DMS53 treated with DMSO at 0.1 percent for 48 hours (cell line): ENCODE data around the gene PTPRE.

Source experiments
- DNase-seq: peaks from one replicate; lab custom pipeline; 2025; ENCODE audit not compliant: unreplicated experiment; lab: John Stamatoyannopoulos, UW

Gene PTPRE

DNA sequence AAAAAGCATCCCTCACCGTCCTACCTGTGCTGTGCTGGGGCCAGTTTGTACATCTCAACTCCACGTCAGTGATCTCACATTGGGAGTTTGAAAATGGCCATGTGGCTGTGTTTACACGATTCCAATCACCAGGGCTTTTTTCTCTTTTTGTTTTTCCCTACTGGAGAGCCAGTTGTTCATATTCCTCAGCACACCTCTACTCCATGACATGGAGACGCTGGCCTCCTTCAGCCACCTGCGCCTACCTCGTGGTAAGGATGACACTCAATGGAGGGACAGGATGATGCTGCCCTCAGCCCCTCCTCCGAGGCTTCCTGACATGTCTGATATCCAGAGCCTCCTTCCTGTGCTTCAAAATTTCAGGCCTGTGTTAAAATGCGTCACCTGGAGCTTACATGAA is 24.5 kb upstream of the PTPRE start:
- no peak for DNase-seq

- no peak for DNase-seq
Observed at GRCh38 chr10:127882801-127883459, 24.0 kb upstream of the PTPRE start.

GRCh38 chr10:127883516-127883915 is 23.4 kb upstream of the PTPRE start:
- DNase-seq, result no peak

GRCh38 chr10:127884501-127884900 is 22.4 kb upstream of the PTPRE start:
- no peak for DNase-seq

DNA sequence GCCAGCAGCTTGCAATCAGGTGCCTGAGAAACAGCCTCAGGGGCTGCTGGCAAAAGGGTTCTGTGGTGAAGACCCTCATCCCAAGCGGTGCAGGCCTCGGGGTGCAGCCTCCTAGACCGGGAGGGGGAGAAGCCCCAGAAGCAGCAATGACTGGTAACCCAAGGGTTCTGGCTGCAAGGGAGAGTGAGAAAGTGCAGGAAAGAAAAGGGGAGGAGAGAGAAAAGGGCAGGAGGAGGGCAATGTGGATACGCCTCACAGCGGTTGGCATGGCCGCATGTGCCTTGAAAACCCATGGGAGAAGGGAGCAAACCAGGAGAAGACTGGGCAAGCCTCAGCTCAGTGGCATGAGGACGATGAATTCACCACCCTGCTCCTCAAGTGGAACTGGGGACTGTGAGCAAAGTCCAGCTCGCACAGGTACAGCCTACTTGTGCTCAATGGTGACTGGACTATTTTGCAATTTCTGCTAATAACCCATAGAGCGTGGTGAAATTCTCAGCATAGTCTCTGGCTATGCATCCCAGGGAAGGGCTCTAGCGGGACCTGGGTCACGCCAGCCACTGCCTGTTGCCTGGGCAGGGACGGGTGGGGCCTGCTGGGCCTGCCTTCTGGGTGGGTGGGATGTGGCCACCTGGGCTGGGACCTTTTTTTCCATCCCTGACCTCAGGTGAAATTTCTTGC is 20.4 kb upstream of the PTPRE start:
- no peak for DNase-seq

DNA sequence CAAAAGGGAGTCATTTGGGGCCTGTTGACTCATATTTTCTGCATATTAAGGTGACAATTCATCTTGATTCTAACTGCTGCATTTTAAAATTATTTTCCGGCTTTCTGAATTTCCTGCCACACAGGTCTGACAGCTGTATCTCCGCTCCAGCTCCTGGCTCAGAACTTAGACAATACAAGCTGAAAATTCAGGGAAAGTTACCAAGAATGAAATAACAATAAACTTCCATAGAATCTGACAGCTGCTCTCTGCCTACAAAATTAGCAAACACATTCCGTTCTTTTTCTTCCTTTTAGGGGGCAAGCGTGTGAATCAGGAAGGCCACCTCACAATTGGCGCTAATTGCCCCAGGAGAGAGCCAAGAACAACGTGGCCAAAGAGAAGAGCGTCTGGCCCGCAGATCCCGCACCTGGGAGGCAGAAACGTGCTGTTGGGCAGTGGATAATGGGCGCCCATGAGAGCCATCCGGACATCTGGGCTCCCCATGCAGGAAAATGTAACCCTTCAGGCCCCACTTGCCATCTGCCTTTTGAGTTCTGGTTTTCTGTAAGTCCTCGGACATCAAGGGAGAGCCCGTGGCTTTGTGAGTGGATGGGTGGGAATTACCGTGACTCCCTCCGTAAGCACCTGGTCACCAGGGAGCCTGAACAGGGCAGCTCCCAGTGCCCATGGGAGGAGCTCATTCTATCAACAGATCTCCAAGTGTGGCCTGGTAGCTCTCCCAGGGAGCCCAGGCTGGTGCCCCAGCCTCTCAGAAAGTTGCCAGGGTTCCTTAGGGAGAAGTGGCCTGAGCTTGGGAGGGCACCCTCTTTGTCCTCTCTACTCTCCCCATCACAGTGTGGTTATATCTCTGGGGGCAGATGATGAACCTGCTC is 19.1 kb upstream of the PTPRE start:
- no peak for DNase-seq

- DNase-seq, result no peak
Observed at GRCh38 chr10:127888521-127889312, 18.2 kb upstream of the PTPRE start.

GRCh38 chr10:127889605-127890195 is 17.2 kb upstream of the PTPRE start:
- DNase-seq, result no peak

DNA sequence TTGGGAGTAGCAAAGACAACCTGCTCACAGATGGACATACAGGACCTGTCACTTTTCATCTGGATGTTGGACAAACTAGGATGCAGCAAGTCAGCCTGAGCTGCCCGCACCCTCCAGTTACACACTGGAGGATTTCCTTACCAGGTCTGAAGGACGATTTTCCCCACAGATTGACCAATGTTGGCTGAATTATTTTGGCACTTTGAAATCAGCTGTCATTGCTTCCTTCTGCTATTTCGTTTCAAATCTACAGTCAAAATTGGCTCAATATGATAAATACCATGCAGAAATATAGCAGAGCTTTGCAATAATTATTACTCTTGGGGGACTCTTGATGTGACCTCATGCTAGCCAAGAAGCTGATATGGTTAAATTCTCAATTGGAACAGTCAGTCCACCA is 16.7 kb upstream of the PTPRE start:
- no peak for DNase-seq

DNA sequence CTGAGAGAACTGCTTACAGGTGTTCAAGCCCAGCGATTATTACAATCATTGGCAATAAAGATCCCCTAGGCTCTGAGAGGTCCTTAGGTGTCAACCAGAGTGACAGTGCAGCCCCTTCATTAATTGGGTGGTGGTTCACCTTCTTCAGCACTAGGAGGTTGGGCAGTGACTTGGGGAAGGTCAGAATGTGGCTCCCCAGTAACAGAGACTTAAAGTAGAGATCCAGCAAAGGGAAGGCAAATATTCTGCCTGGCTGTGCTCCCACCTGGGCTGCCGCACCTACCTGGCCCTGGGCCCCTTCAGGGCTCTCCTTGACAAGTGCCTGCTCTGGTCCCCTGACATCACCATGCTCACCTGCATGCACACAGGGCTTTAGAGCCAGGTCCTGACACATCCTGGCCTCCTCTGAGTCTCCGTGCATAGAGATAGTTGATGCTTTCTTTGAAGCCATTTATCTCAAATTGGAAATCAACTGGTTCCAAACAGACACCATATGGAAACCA is 16.0 kb upstream of the PTPRE start:
- DNase-seq, result no peak

DNA sequence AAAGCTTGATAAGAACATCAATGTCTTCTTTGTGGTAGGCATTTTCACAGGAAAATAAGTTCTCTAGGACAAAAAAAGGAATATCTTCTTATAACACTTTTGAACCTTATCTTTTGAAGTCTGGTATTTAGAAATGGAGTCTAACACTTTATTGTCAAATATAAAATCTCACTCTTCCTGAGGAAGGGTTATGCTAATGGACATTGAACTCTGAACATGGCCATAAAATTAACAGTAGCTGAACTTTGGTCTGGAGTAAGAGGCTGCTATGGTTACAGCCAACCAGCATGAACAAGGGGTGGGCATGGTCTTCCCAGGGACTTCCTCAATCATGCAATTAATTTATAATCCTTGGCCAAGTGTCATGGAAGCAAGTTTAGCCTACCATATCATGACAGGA is 14.2 kb upstream of the PTPRE start, which contains the start of gene CLRN3:
TSS of gene CLRN3 (minus strand) at position 199 of the 400 bp plus-strand sequence. CDS start at position 42, 157 bp downstream.
- DNase-seq, result no peak

DNA sequence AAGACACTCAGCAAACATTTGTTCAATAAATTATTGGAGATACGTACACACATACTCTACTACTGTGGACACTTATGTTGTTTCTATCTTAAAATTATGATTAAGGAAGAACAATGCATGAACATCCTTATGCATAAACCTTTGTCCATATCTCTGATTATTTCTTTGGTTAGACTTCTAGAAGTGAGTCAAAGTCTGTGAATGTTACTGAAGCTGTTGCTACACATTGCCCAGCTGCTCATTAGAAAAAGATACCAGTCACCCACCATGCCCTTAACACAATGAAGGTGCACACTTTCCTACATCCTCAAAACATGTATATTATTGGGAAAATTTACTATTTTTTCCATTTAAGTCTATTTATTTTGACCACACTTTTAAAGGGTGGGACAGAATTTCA is 12.8 kb upstream of the PTPRE start:
- no peak for DNase-seq

GRCh38 chr10:127896590-127896989 is 10.3 kb upstream of the PTPRE start:
- DNase-seq, result no peak

- no peak for DNase-seq
Observed at GRCh38 chr10:127897177-127897576, 9.7 kb upstream of the PTPRE start.

DNA sequence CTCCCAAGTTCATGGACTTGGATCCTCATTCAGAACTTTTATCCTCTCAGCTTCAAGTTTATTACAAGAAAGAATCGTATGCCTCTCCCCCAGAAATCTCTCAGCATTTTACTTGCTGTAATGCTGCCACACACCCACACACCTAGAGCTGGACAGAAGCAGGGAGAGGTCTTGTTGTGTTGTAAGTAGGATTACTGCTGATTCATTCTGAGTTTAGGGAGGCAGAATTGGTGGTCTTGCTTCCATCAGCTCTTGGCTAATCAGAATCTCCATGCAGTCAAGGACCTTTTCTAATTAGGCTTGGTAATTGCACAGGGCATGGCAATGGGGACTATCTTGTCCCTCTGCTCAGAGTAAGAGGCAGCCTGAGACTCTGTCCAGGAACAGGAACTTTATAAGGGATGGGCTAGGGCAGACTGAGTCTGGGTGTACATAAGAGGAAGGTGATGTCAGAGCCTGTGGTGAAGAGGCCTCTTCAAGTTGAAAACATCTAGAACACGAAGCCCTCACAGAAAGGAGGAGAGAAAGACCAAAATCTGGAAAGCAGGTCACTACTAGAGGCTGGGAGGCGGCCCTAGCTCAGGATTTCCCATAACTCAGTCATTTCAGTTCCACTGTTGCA is 7.0 kb upstream of the PTPRE start:
- DNase-seq, result no peak

- DNase-seq, result no peak
Observed at GRCh38 chr10:127903789-127904188, 3.1 kb upstream of the PTPRE start.

GRCh38 chr10:127904311-127905000 is 2.4 kb upstream of the PTPRE start:
- DNase-seq, result no peak

GRCh38 chr10:127905001-127905847 is 1.7 kb upstream of the PTPRE start:
- DNase-seq, result no peak
